Central memory CD8-positive, alpha-beta T cell (primary cell): ENCODE results near the gene ANKS1B.
"Not testable (repeated sequence)": the region's sequence is repeated elsewhere in the genome, so short reads cannot be mapped to it uniquely, and the experiment has no call there.

ENCODE experiments used
- ATAC-seq: fragments of 150-1000 bp; cut with Tn5 transposase; replicated peaks from 2 replicates; pipeline ENCODE4 v1.10.0; 2022; ENCODE audit warnings: mild to moderate bottlenecking, moderate FRiP score, moderate number of reproducible peaks; ENCODE audit not compliant: poor library complexity, severe bottlenecking; ENCODE audit errors: extremely low read depth
- DNase-seq, 2 donors: peaks; one replicate each; pipeline ENCODE4 v3.0.0; 2021; ENCODE audit warnings: low spot score in 2 of 2
- H3K27ac Mint-ChIP-seq: one replicate; pipeline ENCODE4 v1.8.0; 2022; ENCODE audit warnings: low read depth, mild to moderate bottlenecking, moderate library complexity, mixed read lengths
- H3K27me3 Mint-ChIP-seq: one replicate; pipeline ENCODE4 v1.8.0; 2022; ENCODE audit warnings: mixed read lengths
- H3K36me3 Mint-ChIP-seq: one replicate; pipeline ENCODE4 v1.8.0; 2022; ENCODE audit warnings: mild to moderate bottlenecking, moderate library complexity, mixed read lengths; ENCODE audit not compliant: insufficient read depth
- H3K4me1 Mint-ChIP-seq: one replicate; pipeline ENCODE4 v1.8.0; 2022; ENCODE audit warnings: mixed read lengths
- H3K4me3 Mint-ChIP-seq: one replicate; pipeline ENCODE4 v1.8.0; 2022; ENCODE audit warnings: mild to moderate bottlenecking, moderate library complexity, mixed read lengths
- H3K9me3 Mint-ChIP-seq: one replicate; pipeline ENCODE4 v1.8.0; 2022; ENCODE audit warnings: mixed read lengths

Gene ANKS1B

DNA sequence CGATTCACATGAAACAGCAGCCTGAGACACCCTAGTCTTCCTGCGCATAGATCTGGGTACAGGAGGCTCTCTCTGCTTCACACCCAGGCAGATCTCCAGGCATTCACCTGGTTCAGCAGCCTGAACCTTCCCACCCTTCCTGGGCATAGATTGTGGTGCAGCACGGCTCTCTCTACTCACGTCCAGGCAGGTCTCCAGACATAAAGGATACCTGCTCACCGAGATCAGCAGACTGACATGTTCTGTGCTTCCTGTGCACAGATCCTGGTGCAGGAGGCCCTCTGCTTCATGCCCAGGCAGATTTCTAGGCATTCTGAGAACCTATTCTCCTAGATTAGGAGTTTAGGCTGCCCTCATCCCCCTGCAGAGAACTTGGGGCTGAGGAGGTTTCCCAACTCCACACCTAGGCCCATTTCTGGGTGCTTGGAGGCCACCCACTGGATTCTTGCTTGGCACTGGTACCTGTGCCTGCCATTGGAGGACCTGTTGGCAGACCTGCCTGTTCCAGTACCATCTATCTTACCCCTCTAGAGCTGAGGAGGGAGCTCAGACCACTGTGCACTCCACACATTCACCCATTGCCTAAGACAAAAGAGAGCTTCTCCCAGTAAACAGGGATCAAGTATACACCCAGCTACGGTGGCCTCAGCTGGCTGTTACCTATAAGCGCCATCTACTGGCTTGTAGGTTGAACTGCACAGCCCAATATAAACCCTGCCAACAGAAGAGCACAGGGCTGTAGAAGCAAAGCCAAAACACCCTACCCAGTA lies 365.2 kb downstream of the ANKS1B start:
- no peak for ATAC-seq
- Mint-ChIP-seq H3K4me1 (no peaks in the 10 kb centered on the region), H3K27ac (no peak overlapping the region), H3K36me3 (no peaks in the 10 kb centered on the region), H3K4me3 (no peak overlapping the region), H3K9me3 (peaks cover 22% of the 10 kb centered on the region), H3K27me3 (no peaks in the 10 kb centered on the region)
- no peak for DNase-seq

GRCh38 chr12:99618657-99619056 lies 366.1 kb downstream of the ANKS1B start:
- no peak for ATAC-seq
- H3K36me3 Mint-ChIP-seq: no peaks in the 10 kb centered on the region
- no peaks in the 10 kb centered on the region for H3K27me3 Mint-ChIP-seq
- no peak overlapping the region for H3K4me3 Mint-ChIP-seq
- H3K27ac Mint-ChIP-seq: no peak overlapping the region
- H3K9me3 Mint-ChIP-seq: peaks cover 22% of the 10 kb centered on the region
- no peak for DNase-seq
- no peaks in the 10 kb centered on the region for H3K4me1 Mint-ChIP-seq

- H3K4me1 Mint-ChIP-seq: no peaks in the 10 kb centered on the region
- ATAC-seq (no peak), DNase-seq (no peak)
- H3K27ac Mint-ChIP-seq: no peak overlapping the region
- no peaks in the 10 kb centered on the region for H3K36me3 Mint-ChIP-seq
- H3K27me3 Mint-ChIP-seq: no peaks in the 10 kb centered on the region
- peaks cover 10% of the 10 kb centered on the region for H3K9me3 Mint-ChIP-seq
- no peak overlapping the region for H3K4me3 Mint-ChIP-seq
Observed at GRCh38 chr12:99611599-99611998, 373.1 kb downstream of the ANKS1B start.

- no peak for ATAC-seq
- no peaks in the 10 kb centered on the region for H3K4me1 Mint-ChIP-seq
- no peaks in the 10 kb centered on the region for H3K27me3 Mint-ChIP-seq
- no peak overlapping the region for H3K4me3 Mint-ChIP-seq
- H3K36me3 Mint-ChIP-seq: no peaks in the 10 kb centered on the region
- H3K9me3 Mint-ChIP-seq: peaks cover 10% of the 10 kb centered on the region
- DNase-seq: no peak
- no peak overlapping the region for H3K27ac Mint-ChIP-seq
Observed at GRCh38 chr12:99611117-99611516, 373.6 kb downstream of the ANKS1B start.

DNA sequence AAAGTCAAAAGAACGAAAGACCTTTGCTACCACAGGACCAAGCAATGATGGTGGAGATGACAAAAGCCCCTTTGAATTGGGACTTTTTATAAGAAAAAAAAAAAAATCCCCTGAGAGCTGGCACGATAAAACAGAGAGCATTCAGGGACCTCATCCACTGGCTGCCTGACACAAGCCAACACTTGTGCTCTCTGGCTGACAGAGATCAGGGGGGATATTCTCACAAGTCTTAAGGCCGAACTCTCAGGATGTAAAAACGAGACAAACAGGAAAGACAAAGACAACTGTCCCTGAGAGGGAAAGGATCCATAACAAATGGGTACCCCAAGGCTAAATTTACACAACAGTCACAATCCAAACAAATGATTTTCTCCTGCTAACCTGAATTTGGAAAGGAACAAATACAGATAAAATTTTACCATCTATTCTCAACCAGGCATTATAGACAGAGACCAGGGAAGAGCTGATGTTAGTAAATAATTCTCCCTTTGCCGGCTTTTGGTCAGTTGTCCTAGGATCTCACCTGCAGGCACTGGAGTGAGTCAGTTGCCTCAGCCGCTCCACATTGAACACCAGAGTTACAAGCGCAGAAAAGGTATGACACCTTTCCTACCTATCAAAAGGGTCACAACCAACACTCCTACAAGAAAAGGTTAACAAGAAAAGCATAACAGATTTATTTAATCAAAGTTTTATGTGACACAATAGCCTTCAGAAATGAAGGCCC lies 375.1 kb downstream of the ANKS1B start:
- Mint-ChIP-seq H3K9me3 (peaks cover 5% of the 10 kb centered on the region), H3K27ac (no peak overlapping the region), H3K4me1 (no peaks in the 10 kb centered on the region), H3K4me3 (no peak overlapping the region), H3K27me3 (no peaks in the 10 kb centered on the region), H3K36me3 (no peaks in the 10 kb centered on the region)
- ATAC-seq (no peak), DNase-seq (no peak)

DNA sequence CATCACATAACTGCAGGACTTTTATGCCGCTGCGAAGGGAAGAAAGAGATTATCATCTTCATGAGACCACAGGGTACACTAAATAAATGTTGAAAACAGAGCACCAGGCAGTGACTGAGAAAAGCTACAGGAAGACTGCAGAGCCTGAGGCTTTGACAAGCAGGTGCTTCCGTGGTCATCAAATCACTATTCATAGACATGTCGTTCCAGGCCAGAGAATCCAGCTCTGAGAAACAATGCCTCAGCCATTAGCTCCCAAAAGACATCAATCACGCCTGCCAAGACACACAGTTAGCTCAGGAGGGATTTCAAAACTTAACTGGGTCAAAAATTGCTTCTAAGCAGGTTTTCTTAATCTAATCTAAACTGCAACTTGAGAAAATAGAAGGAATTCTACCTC lies 384.3 kb downstream of the ANKS1B start:
- Mint-ChIP-seq H3K4me3 (no peak overlapping the region), H3K9me3 (peaks cover 6% of the 10 kb centered on the region), H3K4me1 (no peaks in the 10 kb centered on the region), H3K36me3 (no peaks in the 10 kb centered on the region), H3K27me3 (no peaks in the 10 kb centered on the region), H3K27ac (no peak overlapping the region)
- no peak for DNase-seq
- no peak for ATAC-seq

DNA sequence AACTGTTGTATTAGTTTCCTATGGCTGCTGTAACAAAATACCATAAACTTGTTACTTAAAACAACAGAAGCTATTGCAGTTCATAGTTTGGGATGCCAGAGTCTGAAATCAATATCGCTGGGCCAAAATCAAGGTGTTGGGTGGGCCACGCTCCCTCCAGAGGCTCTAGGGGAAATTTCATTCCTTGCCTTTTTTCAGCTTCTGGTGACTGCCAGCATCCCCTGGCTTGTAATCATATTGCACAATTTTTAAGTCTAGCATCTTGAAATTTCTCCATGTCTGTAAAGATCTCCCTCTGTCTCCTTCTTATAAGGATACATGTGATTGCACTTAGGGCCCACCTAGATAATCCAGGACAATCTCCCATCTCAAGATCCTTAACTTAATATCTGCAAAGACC lies 386.0 kb downstream of the ANKS1B start:
- Mint-ChIP-seq H3K27ac (no peak overlapping the region), H3K4me3 (no peak overlapping the region), H3K4me1 (no peaks in the 10 kb centered on the region), H3K36me3 (no peaks in the 10 kb centered on the region), H3K9me3 (peaks cover 11% of the 10 kb centered on the region), H3K27me3 (no peaks in the 10 kb centered on the region)
- DNase-seq (no peak), ATAC-seq (no peak)

DNA sequence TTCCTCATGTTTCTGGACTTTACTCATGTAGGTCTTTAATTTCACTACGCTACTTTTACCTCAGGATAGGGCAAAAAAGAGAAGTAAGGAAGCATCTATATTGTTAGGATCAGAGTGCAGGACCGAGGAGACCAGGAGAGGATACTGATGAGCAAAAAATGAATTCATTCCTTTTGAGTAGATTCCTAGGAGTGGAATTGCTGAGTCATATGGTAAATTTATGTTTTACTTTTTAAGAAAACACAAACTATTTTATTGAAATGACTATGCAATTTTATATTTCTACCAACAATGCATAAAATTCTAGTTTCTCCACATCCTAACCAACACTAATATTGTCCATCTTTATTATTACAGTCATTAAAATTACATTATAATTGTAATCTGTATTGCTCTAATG lies 388.0 kb downstream of the ANKS1B start:
- ATAC-seq: no peak
- Mint-ChIP-seq H3K4me3 (no peak overlapping the region), H3K36me3 (no peaks in the 10 kb centered on the region)

GRCh38 chr12:99577125-99577524 lies 407.6 kb downstream of the ANKS1B start:
- not testable (repeated sequence) for H3K27me3 Mint-ChIP-seq, H3K36me3 Mint-ChIP-seq, H3K4me1 Mint-ChIP-seq, DNase-seq, ATAC-seq, H3K4me3 Mint-ChIP-seq, H3K27ac Mint-ChIP-seq
- peaks cover 34% of the 10 kb centered on the region for H3K9me3 Mint-ChIP-seq

More for the DNA sequence above, 388.0 kb downstream of the ANKS1B start:
- Mint-ChIP-seq H3K27ac (no peak overlapping the region), H3K9me3 (peaks cover 11% of the 10 kb centered on the region), H3K4me1 (no peaks in the 10 kb centered on the region), H3K27me3 (no peaks in the 10 kb centered on the region)
- DNase-seq: no peak

- H3K27ac Mint-ChIP-seq: no peak overlapping the region
- H3K4me3 Mint-ChIP-seq: no peak overlapping the region
- DNase-seq (no peak), ATAC-seq (no peak)
- no peaks in the 10 kb centered on the region for H3K4me1 Mint-ChIP-seq
- peaks cover 28% of the 10 kb centered on the region for H3K9me3 Mint-ChIP-seq
- H3K27me3 Mint-ChIP-seq: no peaks in the 10 kb centered on the region
- H3K36me3 Mint-ChIP-seq: no peaks in the 10 kb centered on the region
Observed at GRCh38 chr12:99573980-99574379, 410.8 kb downstream of the ANKS1B start.

DNA sequence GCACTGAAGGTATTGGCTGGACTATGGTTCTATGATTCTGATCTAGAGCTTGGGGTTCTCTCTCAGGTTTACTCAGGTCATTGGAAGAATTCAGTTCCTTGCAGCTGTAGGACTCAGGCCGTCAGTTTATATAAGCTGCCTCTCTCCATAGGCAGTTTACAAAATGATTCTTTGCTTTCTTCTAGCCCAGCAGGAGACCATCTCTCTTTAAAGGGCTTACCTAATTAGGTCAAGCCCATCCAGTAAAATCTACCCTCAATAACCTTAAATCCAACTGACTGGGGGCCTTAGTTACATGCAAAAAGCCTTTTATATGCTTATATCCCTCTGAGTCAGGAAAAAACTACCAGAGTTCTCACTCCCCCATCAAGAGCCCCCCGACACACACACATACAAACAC lies 417.7 kb downstream of the ANKS1B start:
- H3K36me3 Mint-ChIP-seq: no peaks in the 10 kb centered on the region
- H3K27me3 Mint-ChIP-seq: no peaks in the 10 kb centered on the region
- H3K4me3 Mint-ChIP-seq: no peak overlapping the region
- H3K27ac Mint-ChIP-seq: no peak overlapping the region
- peaks cover 7% of the 10 kb centered on the region for H3K9me3 Mint-ChIP-seq
- ATAC-seq (no peak), DNase-seq (no peak)
- no peaks in the 10 kb centered on the region for H3K4me1 Mint-ChIP-seq

- ATAC-seq: no peak
Observed at GRCh38 chr12:99558109-99558508, 426.6 kb downstream of the ANKS1B start.

DNA sequence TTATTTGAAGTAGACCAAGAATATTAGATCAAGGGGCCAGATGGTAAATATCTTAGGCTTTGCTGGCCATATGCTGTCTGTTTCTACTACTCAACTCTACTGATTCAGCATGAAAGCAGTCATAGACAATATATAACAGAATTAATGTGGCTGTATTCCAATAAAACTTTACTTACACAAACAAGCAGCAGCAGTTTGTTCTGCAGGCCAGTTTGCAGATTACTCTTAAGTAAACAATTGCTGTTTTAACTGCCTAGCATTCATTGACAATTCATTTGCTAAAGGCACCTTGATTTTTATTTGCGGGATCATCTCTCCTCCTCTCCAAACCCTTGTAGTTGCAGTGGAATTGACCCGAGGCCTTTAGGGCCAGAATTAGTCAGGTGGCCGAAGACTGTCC lies 431.3 kb downstream of the ANKS1B start:
- no peaks in the 10 kb centered on the region for H3K4me1 Mint-ChIP-seq
- no peaks in the 10 kb centered on the region for H3K27me3 Mint-ChIP-seq
- H3K27ac Mint-ChIP-seq: no peak overlapping the region
- no peak for DNase-seq
- H3K36me3 Mint-ChIP-seq: no peaks in the 10 kb centered on the region
- peaks cover 27% of the 10 kb centered on the region for H3K9me3 Mint-ChIP-seq
- H3K4me3 Mint-ChIP-seq: no peak overlapping the region
- ATAC-seq: no peak

More at GRCh38 chr12:99558109-99558508, 426.6 kb downstream of the ANKS1B start:
- Mint-ChIP-seq H3K27ac (no peak overlapping the region), H3K9me3 (peaks cover 28% of the 10 kb centered on the region), H3K4me1 (no peaks in the 10 kb centered on the region), H3K36me3 (no peaks in the 10 kb centered on the region), H3K4me3 (no peak overlapping the region), H3K27me3 (no peaks in the 10 kb centered on the region)
- no peak for DNase-seq
